Upper lobe of left lung (tissue), 4 donors: ENCODE data around the gene HSP90AB1.

Experiments used
- CTCF ChIP-seq, 6 experiments: fragments of 450-650 bp in 4 of 6; fragments of 200-600 bp in 2 of 6; sonication (generic) in 2 of 6; IDR thresholded peaks; one replicate each; pipeline ENCODE4 v1.5.1; 2016 to 2019; ENCODE audit warnings: antibody characterized with exemption in 6 of 6
- POLR2A ChIP-seq, 4 donors: fragments of 450-650 bp; IDR thresholded peaks; one replicate each; pipeline ENCODE4 v1.5.1; 2016 to 2017; ENCODE audit warnings: antibody characterized with exemption in 4 of 4, mild to moderate bottlenecking in 2 of 4
- POLR2AphosphoS5 ChIP-seq, 2 donors: sonication (generic); formaldehyde crosslinking; IDR thresholded peaks; one replicate each; pipeline ENCODE4 v1.5.1; 2017; ENCODE audit warnings: antibody characterized with exemption in 2 of 2

- TF ChIP-seq POLR2A (IDR thresholded peaks at IDR 0.05) (no peak), CTCF (IDR thresholded peaks at IDR 0.05) (no peak), POLR2AphosphoS5 (IDR thresholded peaks at IDR 0.05) (no peak)
Measured at GRCh38 chr6:44294832-44295791, 48.2 kb downstream of the HSP90AB1 start.
